ENCODE measurements around the gene GUK1. TPM values are rescaled to one million over a fixed set of nuclear protein-coding genes. Genes with fewer than 3 reads are reported as not detected.
"Not testable (repeated sequence)": the region's sequence is repeated elsewhere in the genome, so short reads cannot be mapped to it uniquely, and the experiment has no call there.

The GUK1 gene
- total RNA-seq, 1 donor, result 278 TPM

DNA sequence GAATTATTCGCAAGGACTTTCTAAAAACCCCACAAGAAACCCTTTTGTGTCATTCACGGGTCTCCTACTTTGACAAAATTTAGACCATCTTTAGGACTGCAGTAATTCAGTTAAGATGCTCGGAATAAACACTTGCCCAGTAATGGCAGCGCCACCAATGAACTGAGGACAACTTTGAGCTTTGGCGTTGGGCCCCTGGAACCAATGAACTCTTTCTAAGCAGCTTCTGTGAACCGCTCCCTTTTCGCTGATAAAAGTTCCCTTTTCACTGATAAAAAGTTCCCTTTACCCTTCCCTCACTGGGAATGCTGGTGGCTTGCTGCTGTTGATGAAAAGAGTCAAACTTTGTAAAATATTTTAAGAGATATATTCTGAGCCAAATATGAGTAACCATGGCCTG is 29.5 kb upstream of the GUK1 start:
- peak overlapping the region; percentile 97 for H3K4me2 ChIP-seq (ENCODE audit: insufficient read depth, low read length)
- H3K27ac ChIP-seq (ENCODE audit: low read depth, low read length), result peak overlapping the region; percentile 94
- H3K9me3 ChIP-seq (ENCODE audit: low read depth, low read length), result no peaks in the 10 kb centered on the region
- H3K4me3 ChIP-seq (ENCODE audit: insufficient read depth, low read length), result peak overlapping the region; percentile 100
- no peaks in the 10 kb centered on the region for H3K27me3 ChIP-seq (ENCODE audit: insufficient read depth, low read length)
- no peak overlapping the region for H2AFZ ChIP-seq (ENCODE audit: low read length)
- DNase-seq (ENCODE audit: insufficient read length, low spot score, missing footprints), result no peak
- no peaks in the 10 kb centered on the region for H4K20me1 ChIP-seq (ENCODE audit: insufficient read depth, low read length)
- H3K4me1 ChIP-seq (ENCODE audit: insufficient read depth, low read length), result peaks cover 16% of the 10 kb centered on the region
- H3K36me3 ChIP-seq (ENCODE audit: insufficient read depth, low read length), result peaks cover 14% of the 10 kb centered on the region
- TF ChIP-seq, protein P1, sequence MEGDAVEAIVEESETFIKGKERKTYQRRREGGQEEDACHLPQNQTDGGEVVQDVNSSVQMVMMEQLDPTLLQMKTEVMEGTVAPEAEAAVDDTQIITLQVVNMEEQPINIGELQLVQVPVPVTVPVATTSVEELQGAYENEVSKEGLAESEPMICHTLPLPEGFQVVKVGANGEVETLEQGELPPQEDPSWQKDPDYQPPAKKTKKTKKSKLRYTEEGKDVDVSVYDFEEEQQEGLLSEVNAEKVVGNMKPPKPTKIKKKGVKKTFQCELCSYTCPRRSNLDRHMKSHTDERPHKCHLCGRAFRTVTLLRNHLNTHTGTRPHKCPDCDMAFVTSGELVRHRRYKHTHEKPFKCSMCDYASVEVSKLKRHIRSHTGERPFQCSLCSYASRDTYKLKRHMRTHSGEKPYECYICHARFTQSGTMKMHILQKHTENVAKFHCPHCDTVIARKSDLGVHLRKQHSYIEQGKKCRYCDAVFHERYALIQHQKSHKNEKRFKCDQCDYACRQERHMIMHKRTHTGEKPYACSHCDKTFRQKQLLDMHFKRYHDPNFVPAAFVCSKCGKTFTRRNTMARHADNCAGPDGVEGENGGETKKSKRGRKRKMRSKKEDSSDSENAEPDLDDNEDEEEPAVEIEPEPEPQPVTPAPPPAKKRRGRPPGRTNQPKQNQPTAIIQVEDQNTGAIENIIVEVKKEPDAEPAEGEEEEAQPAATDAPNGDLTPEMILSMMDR (IDR thresholded peaks at IDR 0.05; ENCODE audit: extremely low read depth, low read depth, low read length), result no peak
- H3K79me2 ChIP-seq (ENCODE audit: insufficient read depth, low read length), result peaks cover 31% of the 10 kb centered on the region

DNA sequence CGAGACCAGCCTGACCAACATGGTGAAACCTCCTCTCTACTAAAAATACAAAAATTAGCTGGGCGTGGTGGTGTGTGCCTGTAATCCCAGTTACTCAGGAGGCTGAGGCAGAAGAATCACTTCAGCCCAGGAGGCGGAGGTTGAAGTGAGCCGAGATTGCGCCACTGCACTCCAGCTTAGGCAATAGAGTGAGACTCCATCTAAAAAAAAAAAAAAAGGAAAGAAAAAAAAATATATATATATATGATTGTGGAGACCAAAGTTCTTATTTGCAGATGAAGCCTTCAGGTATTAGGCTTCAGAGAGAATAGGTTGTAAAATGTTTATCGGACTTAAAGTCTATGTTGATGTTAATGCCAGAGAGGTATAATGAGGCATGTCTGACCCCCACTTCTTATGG is 28.8 kb upstream of the GUK1 start:
- not testable (repeated sequence) for H3K27me3 ChIP-seq (ENCODE audit: insufficient read depth, low read length)

GRCh38 chr1:228112167-228112566 is 27.9 kb upstream of the GUK1 start:
- H4K20me1 ChIP-seq (ENCODE audit: insufficient read depth, low read length), result no peaks in the 10 kb centered on the region
- no peak overlapping the region for H3K27ac ChIP-seq (ENCODE audit: low read depth, low read length)
- H3K79me2 ChIP-seq (ENCODE audit: insufficient read depth, low read length), result peaks cover 31% of the 10 kb centered on the region
- no peak overlapping the region for H3K4me3 ChIP-seq (ENCODE audit: insufficient read depth, low read length)
- H3K27me3 ChIP-seq (ENCODE audit: insufficient read depth, low read length), result no peaks in the 10 kb centered on the region
- H3K36me3 ChIP-seq (ENCODE audit: insufficient read depth, low read length), result no peaks in the 10 kb centered on the region
- H3K4me2 ChIP-seq (ENCODE audit: insufficient read depth, low read length), result no peak overlapping the region
- no peak for DNase-seq (ENCODE audit: insufficient read length, low spot score, missing footprints)
- no peak overlapping the region for H2AFZ ChIP-seq (ENCODE audit: low read length)
- H3K9me3 ChIP-seq (ENCODE audit: low read depth, low read length), result no peaks in the 10 kb centered on the region
- H3K4me1 ChIP-seq (ENCODE audit: insufficient read depth, low read length), result peaks cover 16% of the 10 kb centered on the region
- TF ChIP-seq, protein P1 (IDR thresholded peaks at IDR 0.05; ENCODE audit: extremely low read depth, low read depth, low read length), result no peak

More for the DNA sequence above, 28.8 kb upstream of the GUK1 start:
- not testable (repeated sequence) for H4K20me1 ChIP-seq (ENCODE audit: insufficient read depth, low read length); DNase-seq (ENCODE audit: insufficient read length, low spot score, missing footprints); H3K9me3 ChIP-seq (ENCODE audit: low read depth, low read length); H3K4me2 ChIP-seq (ENCODE audit: insufficient read depth, low read length); H3K27ac ChIP-seq (ENCODE audit: low read depth, low read length); H3K4me3 ChIP-seq (ENCODE audit: insufficient read depth, low read length); H2AFZ ChIP-seq (ENCODE audit: low read length); H3K36me3 ChIP-seq (ENCODE audit: insufficient read depth, low read length)
- H3K79me2 ChIP-seq (ENCODE audit: insufficient read depth, low read length), result peaks cover 31% of the 10 kb centered on the region
- peaks cover 16% of the 10 kb centered on the region for H3K4me1 ChIP-seq (ENCODE audit: insufficient read depth, low read length)

GRCh38 chr1:228112617-228113016 is 27.5 kb upstream of the GUK1 start:
- H3K4me3 ChIP-seq (ENCODE audit: insufficient read depth, low read length), result no peak overlapping the region
- TF ChIP-seq, protein P1 (IDR thresholded peaks at IDR 0.05; ENCODE audit: extremely low read depth, low read depth, low read length), result no peak
- no peak for DNase-seq (ENCODE audit: insufficient read length, low spot score, missing footprints)

More at GRCh38 chr1:228112617-228113016, 27.5 kb upstream of the GUK1 start:
- Histone ChIP-seq H3K27ac (ENCODE audit: low read depth, low read length) (no peak overlapping the region), H3K36me3 (ENCODE audit: insufficient read depth, low read length) (no peaks in the 10 kb centered on the region), H4K20me1 (ENCODE audit: insufficient read depth, low read length) (no peaks in the 10 kb centered on the region), H3K9me3 (ENCODE audit: low read depth, low read length) (no peaks in the 10 kb centered on the region), H3K4me1 (ENCODE audit: insufficient read depth, low read length) (peaks cover 16% of the 10 kb centered on the region), H2AFZ (ENCODE audit: low read length) (no peak overlapping the region), H3K27me3 (ENCODE audit: insufficient read depth, low read length) (no peaks in the 10 kb centered on the region), H3K4me2 (ENCODE audit: insufficient read depth, low read length) (no peak overlapping the region), H3K79me2 (ENCODE audit: insufficient read depth, low read length) (peaks cover 28% of the 10 kb centered on the region)
